Measurements from ENCODE around the gene TMPRSS9. TPM values are rescaled to one million over a fixed set of nuclear protein-coding genes. Genes with fewer than 3 reads are reported as not detected.

Gene TMPRSS9
- total and polyA plus RNA-seq, 2 of the 13 experiments (the other 11 are each of a cell fraction or from before 2014, with no cell fraction given), result 2.5 to 5.2 TPM

DNA sequence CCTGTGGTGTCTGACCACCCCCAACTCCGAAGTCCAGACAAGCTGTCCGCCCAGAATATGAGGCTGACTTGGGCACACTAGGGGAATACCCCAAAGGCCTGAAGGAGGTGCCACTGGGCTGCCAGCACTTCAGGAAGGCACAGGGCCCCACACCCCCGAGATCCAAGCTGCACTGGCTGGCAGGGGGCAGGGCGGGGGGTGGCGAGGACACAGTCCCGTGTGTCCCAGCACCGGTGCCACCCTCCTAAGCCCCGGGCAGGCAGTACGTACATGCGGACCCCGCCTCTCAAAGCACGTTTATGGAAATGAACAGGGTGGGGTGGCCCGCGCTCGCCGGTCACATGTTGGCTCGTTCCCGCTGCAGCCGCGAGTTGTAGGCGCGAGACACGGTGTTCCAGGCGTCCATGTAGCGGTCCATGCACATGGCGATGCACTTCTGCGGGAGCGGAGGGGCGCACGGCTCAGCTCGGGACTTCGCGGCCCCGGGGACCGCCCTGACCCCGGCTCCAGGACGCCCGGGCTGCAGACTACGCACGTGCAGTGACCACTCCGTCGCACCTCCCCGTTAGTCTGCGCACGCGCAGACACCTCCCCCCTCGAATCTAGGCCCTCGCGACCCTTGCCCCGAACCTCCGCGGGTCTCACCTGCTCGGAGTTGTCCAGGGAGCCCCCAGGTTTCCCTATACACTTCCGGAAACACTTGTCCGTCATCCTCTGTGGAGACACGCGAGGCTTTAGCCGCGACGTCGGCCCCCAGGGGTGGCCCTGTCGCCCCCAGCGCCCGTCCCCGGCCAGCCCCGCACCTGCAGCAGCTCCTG lies 66.8 kb downstream of the TMPRSS9 start (continued):
- TF ChIP-seq, protein P1, sequence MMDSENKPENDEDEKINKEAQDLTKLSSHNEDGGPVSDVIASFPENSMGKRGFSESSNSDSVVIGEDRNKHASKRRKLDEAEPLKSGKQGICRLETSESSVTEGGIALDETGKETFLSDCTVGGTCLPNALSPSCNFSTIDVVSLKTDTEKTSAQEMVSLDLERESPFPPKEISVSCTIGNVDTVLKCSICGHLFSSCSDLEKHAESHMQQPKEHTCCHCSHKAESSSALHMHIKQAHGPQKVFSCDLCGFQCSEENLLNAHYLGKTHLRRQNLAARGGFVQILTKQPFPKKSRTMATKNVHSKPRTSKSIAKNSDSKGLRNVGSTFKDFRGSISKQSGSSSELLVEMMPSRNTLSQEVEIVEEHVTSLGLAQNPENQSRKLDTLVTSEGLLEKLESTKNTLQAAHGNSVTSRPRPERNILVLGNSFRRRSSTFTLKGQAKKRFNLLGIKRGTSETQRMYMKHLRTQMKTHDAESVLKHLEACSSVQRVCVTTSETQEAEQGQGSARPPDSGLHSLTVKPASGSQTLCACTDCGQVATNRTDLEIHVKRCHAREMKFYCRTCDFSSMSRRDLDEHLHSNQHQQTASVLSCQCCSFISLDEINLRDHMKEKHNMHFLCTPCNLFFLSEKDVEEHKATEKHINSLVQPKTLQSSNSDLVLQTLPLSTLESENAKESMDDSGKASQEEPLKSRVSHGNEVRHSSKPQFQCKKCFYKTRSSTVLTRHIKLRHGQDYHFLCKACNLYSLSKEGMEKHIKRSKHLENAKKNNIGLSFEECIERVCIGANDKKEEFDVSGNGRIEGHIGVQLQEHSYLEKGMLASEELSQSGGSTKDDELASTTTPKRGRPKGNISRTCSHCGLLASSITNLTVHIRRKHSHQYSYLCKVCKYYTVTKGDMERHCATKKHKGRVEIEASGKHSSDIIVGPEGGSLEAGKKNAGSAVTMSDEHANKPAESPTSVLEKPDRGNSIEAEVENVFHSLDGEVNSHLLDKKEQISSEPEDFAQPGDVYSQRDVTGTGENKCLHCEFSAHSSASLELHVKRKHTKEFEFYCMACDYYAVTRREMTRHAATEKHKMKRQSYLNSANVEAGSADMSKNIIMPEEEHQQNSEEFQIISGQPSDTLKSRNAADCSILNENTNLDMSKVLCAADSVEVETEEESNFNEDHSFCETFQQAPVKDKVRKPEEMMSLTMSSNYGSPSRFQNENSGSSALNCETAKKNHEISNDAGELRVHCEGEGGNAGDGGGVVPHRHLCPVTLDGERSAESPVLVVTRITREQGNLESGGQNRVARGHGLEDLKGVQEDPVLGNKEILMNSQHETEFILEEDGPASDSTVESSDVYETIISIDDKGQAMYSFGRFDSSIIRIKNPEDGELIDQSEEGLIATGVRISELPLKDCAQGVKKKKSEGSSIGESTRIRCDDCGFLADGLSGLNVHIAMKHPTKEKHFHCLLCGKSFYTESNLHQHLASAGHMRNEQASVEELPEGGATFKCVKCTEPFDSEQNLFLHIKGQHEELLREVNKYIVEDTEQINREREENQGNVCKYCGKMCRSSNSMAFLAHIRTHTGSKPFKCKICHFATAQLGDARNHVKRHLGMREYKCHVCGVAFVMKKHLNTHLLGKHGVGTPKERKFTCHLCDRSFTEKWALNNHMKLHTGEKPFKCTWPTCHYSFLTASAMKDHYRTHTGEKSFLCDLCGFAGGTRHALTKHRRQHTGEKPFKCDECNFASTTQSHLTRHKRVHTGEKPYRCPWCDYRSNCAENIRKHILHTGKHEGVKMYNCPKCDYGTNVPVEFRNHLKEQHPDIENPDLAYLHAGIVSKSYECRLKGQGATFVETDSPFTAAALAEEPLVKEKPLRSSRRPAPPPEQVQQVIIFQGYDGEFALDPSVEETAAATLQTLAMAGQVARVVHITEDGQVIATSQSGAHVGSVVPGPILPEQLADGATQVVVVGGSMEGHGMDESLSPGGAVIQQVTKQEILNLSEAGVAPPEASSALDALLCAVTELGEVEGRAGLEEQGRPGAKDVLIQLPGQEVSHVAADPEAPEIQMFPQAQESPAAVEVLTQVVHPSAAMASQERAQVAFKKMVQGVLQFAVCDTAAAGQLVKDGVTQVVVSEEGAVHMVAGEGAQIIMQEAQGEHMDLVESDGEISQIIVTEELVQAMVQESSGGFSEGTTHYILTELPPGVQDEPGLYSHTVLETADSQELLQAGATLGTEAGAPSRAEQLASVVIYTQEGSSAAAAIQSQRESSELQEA (CRISPR knock-in tag; IDR thresholded peaks at IDR 0.05; ENCODE audit: not compliant biosample characterization), result no peak
- TF ChIP-seq ZNF567 (CRISPR knock-in tag; IDR thresholded peaks at IDR 0.05; ENCODE audit: borderline replicate concordance) (no peak), MIXL1 (CRISPR knock-in tag; IDR thresholded peaks at IDR 0.05) (no peak), TOE1 (CRISPR knock-in tag; IDR thresholded peaks at IDR 0.05) (no peak; the same call in 1 of the 2 replicates), ZNF446 (CRISPR knock-in tag; IDR thresholded peaks at IDR 0.05) (no peak), SMAD3 (CRISPR knock-in tag; IDR thresholded peaks at IDR 0.05) (no peak), GABPA (IDR thresholded peaks at IDR 0.05; ENCODE audit: low read depth, low read length) (no peak), GABPA (CRISPR knock-in tag; IDR thresholded peaks at IDR 0.05; ENCODE audit: low read depth) (no peak), KLF13 (CRISPR knock-in tag; IDR thresholded peaks at IDR 0.05) (no peak; the same call in 1 of the 2 replicates), ZNF550 (CRISPR knock-in tag; IDR thresholded peaks at IDR 0.05; ENCODE audit: borderline replicate concordance) (no peak), RAD51 (IDR thresholded peaks at IDR 0.05; ENCODE audit: borderline replicate concordance) (no peak), ZNF558 (CRISPR knock-in tag; IDR thresholded peaks at IDR 0.05; ENCODE audit: borderline replicate concordance) (peak; percentile 64)
- TF ChIP-seq, protein P2, sequence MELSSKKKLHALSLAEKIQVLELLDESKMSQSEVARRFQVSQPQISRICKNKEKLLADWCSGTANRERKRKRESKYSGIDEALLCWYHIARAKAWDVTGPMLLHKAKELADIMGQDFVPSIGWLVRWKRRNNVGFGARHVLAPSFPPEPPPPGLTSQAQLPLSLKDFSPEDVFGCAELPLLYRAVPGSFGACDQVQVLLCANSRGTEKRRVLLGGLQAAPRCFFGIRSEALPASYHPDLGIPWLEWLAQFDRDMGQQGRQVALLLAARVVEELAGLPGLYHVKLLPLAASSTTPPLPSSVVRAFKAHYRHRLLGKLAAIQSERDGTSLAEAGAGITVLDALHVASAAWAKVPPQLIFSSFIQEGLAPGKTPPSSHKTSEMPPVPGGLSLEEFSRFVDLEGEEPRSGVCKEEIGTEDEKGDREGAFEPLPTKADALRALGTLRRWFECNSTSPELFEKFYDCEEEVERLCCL (CRISPR knock-in tag; IDR thresholded peaks at IDR 0.05; ENCODE audit: borderline replicate concordance), result no peak
- TF ChIP-seq, protein P3, sequence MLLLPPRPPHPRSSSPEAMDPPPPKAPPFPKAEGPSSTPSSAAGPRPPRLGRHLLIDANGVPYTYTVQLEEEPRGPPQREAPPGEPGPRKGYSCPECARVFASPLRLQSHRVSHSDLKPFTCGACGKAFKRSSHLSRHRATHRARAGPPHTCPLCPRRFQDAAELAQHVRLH (CRISPR knock-in tag; IDR thresholded peaks at IDR 0.05; ENCODE audit: borderline replicate concordance, low read depth), result no peak
- TF ChIP-seq, protein P4, sequence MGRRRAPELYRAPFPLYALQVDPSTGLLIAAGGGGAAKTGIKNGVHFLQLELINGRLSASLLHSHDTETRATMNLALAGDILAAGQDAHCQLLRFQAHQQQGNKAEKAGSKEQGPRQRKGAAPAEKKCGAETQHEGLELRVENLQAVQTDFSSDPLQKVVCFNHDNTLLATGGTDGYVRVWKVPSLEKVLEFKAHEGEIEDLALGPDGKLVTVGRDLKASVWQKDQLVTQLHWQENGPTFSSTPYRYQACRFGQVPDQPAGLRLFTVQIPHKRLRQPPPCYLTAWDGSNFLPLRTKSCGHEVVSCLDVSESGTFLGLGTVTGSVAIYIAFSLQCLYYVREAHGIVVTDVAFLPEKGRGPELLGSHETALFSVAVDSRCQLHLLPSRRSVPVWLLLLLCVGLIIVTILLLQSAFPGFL (CRISPR knock-in tag; IDR thresholded peaks at IDR 0.05), result no peak
- TF ChIP-seq, protein P5, sequence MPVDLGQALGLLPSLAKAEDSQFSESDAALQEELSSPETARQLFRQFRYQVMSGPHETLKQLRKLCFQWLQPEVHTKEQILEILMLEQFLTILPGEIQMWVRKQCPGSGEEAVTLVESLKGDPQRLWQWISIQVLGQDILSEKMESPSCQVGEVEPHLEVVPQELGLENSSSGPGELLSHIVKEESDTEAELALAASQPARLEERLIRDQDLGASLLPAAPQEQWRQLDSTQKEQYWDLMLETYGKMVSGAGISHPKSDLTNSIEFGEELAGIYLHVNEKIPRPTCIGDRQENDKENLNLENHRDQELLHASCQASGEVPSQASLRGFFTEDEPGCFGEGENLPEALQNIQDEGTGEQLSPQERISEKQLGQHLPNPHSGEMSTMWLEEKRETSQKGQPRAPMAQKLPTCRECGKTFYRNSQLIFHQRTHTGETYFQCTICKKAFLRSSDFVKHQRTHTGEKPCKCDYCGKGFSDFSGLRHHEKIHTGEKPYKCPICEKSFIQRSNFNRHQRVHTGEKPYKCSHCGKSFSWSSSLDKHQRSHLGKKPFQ (CRISPR knock-in tag; IDR thresholded peaks at IDR 0.05; ENCODE audit: insufficient replicate concordance), result no peak
